GM12873 (cell line): ENCODE results near the gene INO80.

Experiments
- TF ChIP-seq, protein P1 (sequence below): IDR thresholded peaks from 2 replicates; pipeline ENCODE4 v1.5.1; 2012; ENCODE audit warnings: low read depth, mild to moderate bottlenecking, moderate library complexity, low read length, control low read depth; ENCODE audit not compliant: insufficient read depth; ENCODE audit errors: missing control alignments

The INO80 gene

DNA sequence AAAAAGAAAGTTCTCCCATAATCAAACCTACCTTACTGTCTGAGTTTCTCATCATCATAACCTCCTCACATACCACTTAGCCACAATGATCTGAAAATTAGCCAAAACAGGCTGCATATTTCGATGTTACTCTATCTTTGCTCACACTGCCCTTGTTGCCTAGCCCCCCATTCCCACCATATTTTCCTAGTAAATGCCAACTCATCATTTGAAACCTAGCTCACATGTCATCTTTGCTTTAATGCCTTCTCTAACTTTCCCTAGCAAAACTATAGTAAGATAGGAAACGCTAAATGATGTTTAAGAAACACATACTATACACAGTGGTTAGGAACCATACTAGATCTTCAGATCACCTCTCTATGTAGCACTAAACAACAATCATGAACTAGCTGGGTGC is 64.9 kb downstream of the INO80 start:
- TF ChIP-seq, protein P1, sequence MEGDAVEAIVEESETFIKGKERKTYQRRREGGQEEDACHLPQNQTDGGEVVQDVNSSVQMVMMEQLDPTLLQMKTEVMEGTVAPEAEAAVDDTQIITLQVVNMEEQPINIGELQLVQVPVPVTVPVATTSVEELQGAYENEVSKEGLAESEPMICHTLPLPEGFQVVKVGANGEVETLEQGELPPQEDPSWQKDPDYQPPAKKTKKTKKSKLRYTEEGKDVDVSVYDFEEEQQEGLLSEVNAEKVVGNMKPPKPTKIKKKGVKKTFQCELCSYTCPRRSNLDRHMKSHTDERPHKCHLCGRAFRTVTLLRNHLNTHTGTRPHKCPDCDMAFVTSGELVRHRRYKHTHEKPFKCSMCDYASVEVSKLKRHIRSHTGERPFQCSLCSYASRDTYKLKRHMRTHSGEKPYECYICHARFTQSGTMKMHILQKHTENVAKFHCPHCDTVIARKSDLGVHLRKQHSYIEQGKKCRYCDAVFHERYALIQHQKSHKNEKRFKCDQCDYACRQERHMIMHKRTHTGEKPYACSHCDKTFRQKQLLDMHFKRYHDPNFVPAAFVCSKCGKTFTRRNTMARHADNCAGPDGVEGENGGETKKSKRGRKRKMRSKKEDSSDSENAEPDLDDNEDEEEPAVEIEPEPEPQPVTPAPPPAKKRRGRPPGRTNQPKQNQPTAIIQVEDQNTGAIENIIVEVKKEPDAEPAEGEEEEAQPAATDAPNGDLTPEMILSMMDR, result no peak

DNA sequence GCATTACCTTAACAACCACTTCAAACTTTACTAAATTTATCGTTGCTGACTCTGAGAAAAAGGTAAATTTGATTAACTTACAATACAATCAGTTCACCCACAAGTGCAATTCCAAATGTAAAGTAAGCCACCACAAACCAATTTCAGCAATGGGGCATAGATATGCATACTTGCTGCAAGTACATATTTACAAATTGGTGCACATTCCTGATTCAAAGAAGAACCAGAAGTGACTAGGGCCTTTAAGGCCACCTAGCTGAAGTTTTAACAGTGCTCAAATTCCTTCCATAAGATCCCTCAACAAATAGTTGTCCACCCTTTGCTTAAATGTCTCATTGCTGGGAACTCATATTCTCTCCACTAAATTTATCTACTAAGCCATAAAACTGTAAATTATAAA is 67.2 kb downstream of the INO80 start:
- TF ChIP-seq, protein P1, result no peak

DNA sequence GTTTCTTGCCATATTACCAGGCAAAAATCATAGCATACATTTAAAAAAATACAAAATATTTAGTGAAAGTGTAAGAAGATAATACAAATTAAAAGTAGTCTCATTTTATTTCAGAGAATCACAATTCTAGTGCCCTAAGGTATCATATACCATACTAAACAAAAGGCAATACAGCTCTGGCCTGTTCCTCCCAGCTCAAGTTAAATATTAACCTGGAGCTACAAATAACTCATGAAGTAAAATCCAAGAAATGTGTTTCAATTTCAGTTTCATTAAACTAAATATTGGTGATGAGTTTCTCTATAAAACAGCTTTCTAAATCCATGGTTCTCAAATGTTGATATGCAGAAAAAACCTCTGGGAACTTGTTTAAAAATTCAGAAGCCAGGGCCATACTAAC is 67.7 kb downstream of the INO80 start:
- TF ChIP-seq, protein P1, result no peak

DNA sequence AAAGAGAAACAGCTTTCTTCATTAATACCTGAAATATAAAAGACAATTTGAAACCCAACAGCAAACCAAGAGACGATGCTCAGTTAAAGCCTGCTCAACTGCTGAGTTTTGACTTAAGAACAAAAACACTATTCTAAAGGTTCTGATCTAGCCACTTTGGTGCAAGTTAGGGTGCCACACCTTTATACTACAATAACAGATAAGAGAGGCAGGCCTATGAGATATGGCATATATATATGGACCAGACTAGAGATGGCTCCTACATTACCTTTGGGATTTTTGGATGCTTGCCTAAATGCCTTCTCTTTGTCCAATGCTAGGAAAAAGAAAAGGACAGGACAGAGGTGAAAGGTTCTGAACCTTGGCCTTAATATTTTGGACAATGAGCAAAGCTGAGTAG is 68.6 kb downstream of the INO80 start:
- TF ChIP-seq, protein P1, result no peak

DNA sequence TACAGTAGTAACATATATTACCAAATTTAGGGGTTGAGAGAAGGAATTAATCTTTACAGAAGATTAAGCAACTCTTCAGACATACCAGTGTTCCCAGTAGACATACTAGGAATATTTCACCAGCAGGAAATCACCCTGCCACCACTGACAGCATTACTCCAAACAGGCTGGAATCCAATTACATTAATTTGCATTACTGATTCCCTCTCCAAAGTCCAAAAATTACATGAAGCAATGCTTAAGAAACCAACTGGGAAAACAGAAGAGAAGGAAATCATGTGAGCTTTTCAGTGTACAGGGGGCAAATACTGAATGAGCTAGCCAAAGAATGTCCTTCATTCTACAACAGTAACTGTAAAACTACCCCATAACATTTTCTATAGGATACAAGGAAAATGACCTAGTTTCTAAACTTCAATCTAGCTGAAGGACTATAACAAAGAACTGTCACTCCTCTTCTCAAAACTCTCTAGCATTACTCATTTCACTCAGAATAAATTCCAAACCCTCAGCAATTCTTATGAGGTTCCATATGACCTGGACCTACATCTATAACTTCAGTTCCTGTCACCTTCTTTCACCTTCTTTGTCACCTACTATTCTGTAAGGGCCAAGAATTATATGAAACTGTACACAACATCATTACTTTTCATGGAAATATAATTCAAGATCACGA is 72.7 kb downstream of the INO80 start:
- TF ChIP-seq, protein P1, result no peak

DNA sequence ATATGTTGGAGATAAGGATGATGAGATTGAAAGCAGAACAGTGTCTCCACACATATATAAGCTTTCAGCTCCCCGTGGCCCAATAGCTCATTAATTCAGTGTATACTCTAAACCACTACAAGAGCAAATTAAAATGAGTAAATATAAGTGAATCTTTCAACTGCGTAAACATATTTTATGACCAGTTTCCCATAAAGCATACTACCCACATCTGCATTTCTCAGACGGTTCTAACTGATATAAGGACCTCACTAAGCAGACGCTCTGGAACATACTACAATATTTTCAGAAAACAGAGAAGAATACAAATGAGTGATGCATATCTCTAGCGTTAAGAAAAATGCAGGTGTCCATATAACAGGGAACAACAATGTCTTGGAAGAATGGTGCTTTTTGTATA is 73.2 kb downstream of the INO80 start:
- TF ChIP-seq, protein P1, result no peak

DNA sequence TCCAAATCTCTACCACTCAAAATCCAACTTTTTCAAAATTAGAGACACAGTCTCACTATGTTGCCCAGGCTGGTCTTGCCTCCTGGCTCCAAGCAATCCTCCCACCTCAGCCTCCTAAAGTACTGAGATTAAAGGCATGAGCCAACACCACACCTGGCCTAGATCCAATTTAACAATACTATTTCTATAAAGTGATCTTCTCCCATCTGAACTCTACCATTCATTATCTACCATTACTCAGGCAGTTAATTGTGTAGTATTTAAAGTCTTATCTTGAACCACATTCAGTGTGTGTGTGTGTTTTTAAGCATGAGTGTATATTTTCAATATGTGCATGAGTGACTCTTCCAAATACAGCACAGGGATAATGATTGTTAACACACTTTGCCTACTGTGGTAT is 77.0 kb downstream of the INO80 start:
- TF ChIP-seq, protein P1, result no peak
